NCI-H146 (cell line): ENCODE results near the gene TMEM18.
"Not testable (repeated sequence)": the region's sequence is repeated elsewhere in the genome, so short reads cannot be mapped to it uniquely, and the experiment has no call there.

Experiments used
- DNase-seq: peaks from one replicate; lab custom pipeline; 2025; lab: John Stamatoyannopoulos, UW

The TMEM18 gene

GRCh38 chr2:677056-677958 lies at the start of gene TMEM18:
TMEM18 (minus strand) TSS chr2:677406; CDS start chr2:677345, 61 bp downstream.
- peak; percentile 96 for DNase-seq

GRCh38 chr2:726169-726568 lies 49.0 kb upstream of the TMEM18 start:
- no peak for DNase-seq

- DNase-seq = no peak
These were observed 48.3 kb upstream of the TMEM18 start for GRCh38 chr2:725468-725867.

GRCh38 chr2:723761-724160 lies 46.6 kb upstream of the TMEM18 start:
- DNase-seq = no peak

GRCh38 chr2:720842-721241 lies 43.6 kb upstream of the TMEM18 start:
- DNase-seq = no peak

GRCh38 chr2:719734-720133 lies 42.5 kb upstream of the TMEM18 start:
- DNase-seq = no peak

- DNase-seq = no peak
These were observed 42.0 kb upstream of the TMEM18 start for GRCh38 chr2:719191-719590.

- DNase-seq = no peak
These were observed 40.5 kb upstream of the TMEM18 start for GRCh38 chr2:717661-718060.

GRCh38 chr2:715854-716560 lies 38.8 kb upstream of the TMEM18 start:
- no peak for DNase-seq

- DNase-seq = no peak
These were observed 37.8 kb upstream of the TMEM18 start for GRCh38 chr2:715038-715437.

GRCh38 chr2:714005-714741 lies 37.0 kb upstream of the TMEM18 start:
- DNase-seq = peak; percentile 52

- DNase-seq = no peak
These were observed 33.9 kb upstream of the TMEM18 start for GRCh38 chr2:710867-711665.

GRCh38 chr2:709138-709765 lies 32.0 kb upstream of the TMEM18 start:
- no peak for DNase-seq

- DNase-seq = no peak
These were observed 31.5 kb upstream of the TMEM18 start for GRCh38 chr2:708667-709066.

GRCh38 chr2:705971-706511 lies 28.8 kb upstream of the TMEM18 start:
- DNase-seq = no peak

GRCh38 chr2:702765-703164 lies 25.6 kb upstream of the TMEM18 start:
- not testable (repeated sequence) for DNase-seq

GRCh38 chr2:696999-697627 lies 19.9 kb upstream of the TMEM18 start:
- DNase-seq = no peak

- no peak for DNase-seq
These were observed 19.3 kb upstream of the TMEM18 start for GRCh38 chr2:696463-696862.

- no peak for DNase-seq
These were observed 17.8 kb upstream of the TMEM18 start for GRCh38 chr2:694906-695510.

- DNase-seq = no peak
These were observed 17.0 kb upstream of the TMEM18 start for GRCh38 chr2:694174-694573.
